K562 (cell line): ENCODE measurements around the gene VSIG10. TPM values are rescaled to one million over a fixed set of nuclear protein-coding genes. Genes with fewer than 3 reads are reported as not detected.
A peak's percentile ranks its signal among the peaks of the same experiment; 100 is the strongest.

ENCODE experiments used
- ATF1 ChIP-seq, 2 experiments: fragments of 450-650 bp in 1 of 2; IDR thresholded peaks; 2 replicates each; pipeline ENCODE4 v1.6.1; 2016; ENCODE audit warnings: missing compliant biosample characterization in 1 of 2, missing genetic modification characterization in 1 of 2
- CBFA2T2 ChIP-seq: fragments of 450-650 bp; conservative IDR thresholded peaks from 2 replicates; pipeline ENCODE4 v1.6.1; 2017; ENCODE audit warnings: mild to moderate bottlenecking
- CHD2 ChIP-seq: IDR thresholded peaks from 2 replicates; pipeline ENCODE4 v1.6.1; 2011; ENCODE audit warnings: low read depth, low read length
- E2F3 ChIP-seq: fragments of 250-450 bp; sonication (Bioruptor Pico); IDR thresholded peaks from 2 replicates; pipeline ENCODE4 v1.4.0; 2020; ENCODE audit warnings: mild to moderate bottlenecking
- EHMT2 ChIP-seq: fragments of 450-650 bp; IDR thresholded peaks from 2 replicates; pipeline ENCODE4 v1.6.1; 2018; ENCODE audit warnings: antibody characterized with exemption
- ESRRB ChIP-seq: fragments of 250-450 bp; sonication (Bioruptor Pico); IDR thresholded peaks from 2 replicates; pipeline ENCODE4 v1.5.0; 2020; ENCODE audit warnings: mild to moderate bottlenecking, moderate library complexity, borderline replicate concordance
- FOXA3 ChIP-seq, 2 experiments: fragments of 450-650 bp in 1 of 2; sonication (generic) in 1 of 2; formaldehyde crosslinking; IDR thresholded peaks in 1 of 2; conservative IDR thresholded peaks in 1 of 2; 2 replicates each; pipeline versions ENCODE4 v1.4.0 to v1.8.0; 2020 to 2022; ENCODE audit warnings: mild to moderate bottlenecking in 2 of 2, missing genetic modification reagents in 1 of 2
- MECOM ChIP-seq: fragments of 250-450 bp; sonication (Bioruptor Pico); IDR thresholded peaks from 2 replicates; pipeline ENCODE4 v1.8.0; 2022; ENCODE audit warnings: inconsistent platforms
- NFATC3 ChIP-seq: fragments of 450-650 bp; IDR thresholded peaks from 2 replicates; pipeline ENCODE4 v1.6.1; 2017; ENCODE audit warnings: mild to moderate bottlenecking
- NR1H2 ChIP-seq: sonication (generic); formaldehyde crosslinking; IDR thresholded peaks from 2 replicates; pipeline ENCODE4 v1.4.0; 2020; ENCODE audit warnings: mild to moderate bottlenecking, missing genetic modification reagents
- PHB ChIP-seq: fragments of 250-450 bp; sonication (Bioruptor Pico); IDR thresholded peaks from 2 replicates; pipeline ENCODE4 v1.5.0; 2021
- PRMT5 ChIP-seq: sonication (generic); formaldehyde crosslinking; IDR thresholded peaks from 2 replicates; pipeline ENCODE4 v1.5.0; 2020; ENCODE audit warnings: missing genetic modification reagents
- SMAD1 ChIP-seq: fragments of 150-350 bp; IDR thresholded peaks from 2 replicates; pipeline ENCODE4 v1.6.1; 2014; ENCODE audit warnings: low read length, low read depth; ENCODE audit not compliant: partially characterized antibody
- SREBF1 ChIP-seq: fragments of 150-350 bp; IDR thresholded peaks from 2 replicates; pipeline ENCODE4 v1.6.1; 2014; ENCODE audit warnings: antibody characterized with exemption, low read depth, low read length, borderline replicate concordance
- THRB ChIP-seq: fragments of 450-650 bp; formaldehyde crosslinking; conservative IDR thresholded peaks from 2 replicates; pipeline ENCODE4 v1.4.0; 2022; ENCODE audit warnings: mild to moderate bottlenecking, missing genetic modification characterization
- TOE1 ChIP-seq, 2 experiments: fragments of 450-650 bp in 1 of 2; sonication (generic) in 1 of 2; formaldehyde crosslinking in 1 of 2; IDR thresholded peaks; 2 replicates each; pipeline versions ENCODE4 v1.7.1 to v1.8.0; 2016 to 2022; ENCODE audit warnings: borderline replicate concordance in 2 of 2, mild to moderate bottlenecking in 2 of 2, antibody characterized with exemption in 1 of 2, inconsistent platforms in 1 of 2, low read depth in 1 of 2, missing genetic modification reagents in 1 of 2, moderate library complexity in 1 of 2
- ZNF324 ChIP-seq: fragments of 250-450 bp; sonication (Bioruptor Pico); IDR thresholded peaks from 2 replicates; pipeline ENCODE4 v1.4.0; 2020; ENCODE audit warnings: mild to moderate bottlenecking
- ZNF449 ChIP-seq: fragments of 250-450 bp; sonication (Bioruptor Pico); IDR thresholded peaks from 2 replicates; pipeline ENCODE4 v1.8.0; 2022; ENCODE audit warnings: moderate library complexity, mild to moderate bottlenecking, inconsistent platforms
- ZNF589 ChIP-seq: fragments of 200-800 bp; sonication (Bioruptor generic); IDR thresholded peaks from 2 replicates; pipeline ENCODE4 v1.6.1; 2016; ENCODE audit warnings: low read depth, missing genetic modification characterization, missing compliant biosample characterization
- ZNF77 ChIP-seq: fragments of 250-450 bp; sonication (Bioruptor Pico); IDR thresholded peaks from 2 replicates; pipeline ENCODE4 v1.5.0; 2020
- ZZZ3 ChIP-seq: fragments of 450-650 bp; IDR thresholded peaks from 2 replicates; pipeline ENCODE4 v1.6.1; 2016; ENCODE audit warnings: antibody characterized with exemption, mild to moderate bottlenecking, moderate library complexity
- polyA plus RNA-seq, 8 experiments: library from polyadenylated mRNA; depleted of rRNA in 4 of 8; stranded (reverse) in 5 of 8; unstranded in 3 of 8; fragments of >200 nt; fragmentation: Nextera tagmentation in 2 of 8; fragmentation: Illumina TruSeq in 1 of 8; extraction: Ambion mirVana in 2 of 8; extraction: Trizol in 1 of 8; gene quantifications; 2 replicates each; pipeline versions ENCODE4 v1.2.1 to v1.2.3, GENCODE V29; 2011 to 2014; ENCODE audit warnings: inconsistent platforms in 1 of 8, missing spikeins in 1 of 8
- total RNA-seq, 7 experiments: library from RNA; depleted of rRNA in 6 of 7; stranded (reverse); fragments of >200 nt in 6 of 7; fragmentation: Illumina TruSeq in 2 of 7; extraction: Trizol in 2 of 7; gene quantifications; 2 replicates each; pipeline versions ENCODE4 v1.2.1 to v1.2.3, GENCODE V29; 2011 to 2021; ENCODE audit warnings: low replicate concordance in 1 of 7
- TF ChIP-seq, protein P1 (sequence below): sonication (generic); formaldehyde crosslinking; IDR thresholded peaks from 2 replicates; pipeline ENCODE4 v1.4.0; 2020; ENCODE audit warnings: mild to moderate bottlenecking, missing genetic modification reagents

VSIG10 gene
- total and polyA plus RNA-seq, 9 of the 15 experiments (the other 6 are each of a cell fraction or from before 2014, with no cell fraction given), result 4.1 to 8.8 (median 4.7) TPM

GRCh38 chr12:118135788-118136558 lies 32.2 kb upstream of the VSIG10 start, which contains the start of gene PEBP1 (continued):
- TF ChIP-seq THRB (CRISPR knock-in tag), result no peak
- no peak for TF ChIP-seq CBFA2T2
- TF ChIP-seq, protein P1, sequence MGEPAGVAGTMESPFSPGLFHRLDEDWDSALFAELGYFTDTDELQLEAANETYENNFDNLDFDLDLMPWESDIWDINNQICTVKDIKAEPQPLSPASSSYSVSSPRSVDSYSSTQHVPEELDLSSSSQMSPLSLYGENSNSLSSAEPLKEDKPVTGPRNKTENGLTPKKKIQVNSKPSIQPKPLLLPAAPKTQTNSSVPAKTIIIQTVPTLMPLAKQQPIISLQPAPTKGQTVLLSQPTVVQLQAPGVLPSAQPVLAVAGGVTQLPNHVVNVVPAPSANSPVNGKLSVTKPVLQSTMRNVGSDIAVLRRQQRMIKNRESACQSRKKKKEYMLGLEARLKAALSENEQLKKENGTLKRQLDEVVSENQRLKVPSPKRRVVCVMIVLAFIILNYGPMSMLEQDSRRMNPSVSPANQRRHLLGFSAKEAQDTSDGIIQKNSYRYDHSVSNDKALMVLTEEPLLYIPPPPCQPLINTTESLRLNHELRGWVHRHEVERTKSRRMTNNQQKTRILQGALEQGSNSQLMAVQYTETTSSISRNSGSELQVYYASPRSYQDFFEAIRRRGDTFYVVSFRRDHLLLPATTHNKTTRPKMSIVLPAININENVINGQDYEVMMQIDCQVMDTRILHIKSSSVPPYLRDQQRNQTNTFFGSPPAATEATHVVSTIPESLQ (CRISPR knock-in tag), result peak; percentile 81; the same call in 1 of the 2 replicates
- TF ChIP-seq CHD2, result peak; percentile 94
- TF ChIP-seq TOE1 (IDR thresholded peaks at IDR 0.05; ENCODE audit: borderline replicate concordance), result peak; percentile 29; the same call in 1 of the 2 replicates
- TF ChIP-seq TOE1 (CRISPR knock-in tag; IDR thresholded peaks at IDR 0.05; ENCODE audit: borderline replicate concordance, low read depth), result no peak
- TF ChIP-seq PHB (CRISPR knock-in tag), result 0 out of 2 replicates have a peak, but pooled peaks have one; percentile 18
- 0 out of 2 replicates have a peak, but pooled peaks have one; percentile 57 for TF ChIP-seq E2F3
- TF ChIP-seq MECOM, result no peak
- no peak for TF ChIP-seq ZNF589 (CRISPR knock-in tag)
- no peak for TF ChIP-seq NFATC3
- no peak for TF ChIP-seq SREBF1
- TF ChIP-seq ATF1 (CRISPR knock-in tag; IDR thresholded peaks at IDR 0.05), result no peak
- TF ChIP-seq ATF1 (tag; IDR thresholded peaks at IDR 0.05), result peak; percentile 80
- no peak for TF ChIP-seq ZNF449 (CRISPR knock-in tag)
- no peak for TF ChIP-seq SMAD1
- peak in 1 of 2 experiments; percentile 82; a peak in 1 of 4 replicates for TF ChIP-seq FOXA3 (CRISPR knock-in tag; conservative IDR thresholded peaks at IDR 0.05 in 1 of 2, IDR thresholded peaks at IDR 0.05 in 1 of 2)
- TF ChIP-seq EHMT2, result no peak
- TF ChIP-seq NR1H2 (CRISPR knock-in tag), result no peak
- no peak for TF ChIP-seq ZNF324 (CRISPR knock-in tag)
- no peak for TF ChIP-seq ESRRB (CRISPR knock-in tag)
- TF ChIP-seq ZNF77 (CRISPR knock-in tag), result no peak
- no peak for TF ChIP-seq ZZZ3
- TF ChIP-seq PRMT5 (CRISPR knock-in tag), result peak; percentile 80
